Lower leg skin (tissue), 4 donors: ENCODE measurements around the gene RALGPS2. TPM values are rescaled to one million over a fixed set of nuclear protein-coding genes. Genes with fewer than 3 reads are reported as not detected.

ENCODE experiments used
- DNase-seq, 2 donors: peaks; one replicate each; pipeline ENCODE4 v3.0.0-alpha.2; 2019; ENCODE audit warnings: low spot score in 2 of 2
- H3K4me3 ChIP-seq: fragments of 200-600 bp; sonication (generic); 2 replicates; pipeline ENCODE4 v1.5.1; 2017; ENCODE audit warnings: mild to moderate bottlenecking, low read depth; ENCODE audit not compliant: poor library complexity, severe bottlenecking
- CTCF ChIP-seq, 3 donors: fragments of 450-650 bp; IDR thresholded peaks; one replicate each; pipeline ENCODE4 v1.5.1; 2016; ENCODE audit warnings: antibody characterized with exemption in 3 of 3, mild to moderate bottlenecking in 3 of 3, moderate library complexity in 2 of 3
- POLR2A ChIP-seq, 2 donors: fragments of 450-650 bp; IDR thresholded peaks; one replicate each; pipeline ENCODE4 v1.6.1; 2016 to 2017; ENCODE audit warnings: antibody characterized with exemption in 2 of 2, mild to moderate bottlenecking in 1 of 2, moderate library complexity in 1 of 2
- WGBS, 2 donors: methylation state at CpG; one replicate each; pipeline ENCODE4 v1.1.5; 2018; 5-methylcytosine and 5-hydroxymethylcytosine counted together
- intact Hi-C: fragments of 100-400 bp; cut with DNase I; formaldehyde crosslinking; loops from one replicate; pipeline ENCODE4 v1.15.0; 2023; ENCODE audit warnings: low total_unique reads
- total RNA-seq, 4 donors: library from RNA; depleted of rRNA; stranded (reverse); fragments of >200 nt; gene quantifications; one replicate each; pipeline ENCODE4 v1.1.0, GENCODE V29; 2016

Gene RALGPS2
- total RNA-seq, 4 donors from 2014 or later = 26.2 to 33.5 (median 31.7) TPM

DNA sequence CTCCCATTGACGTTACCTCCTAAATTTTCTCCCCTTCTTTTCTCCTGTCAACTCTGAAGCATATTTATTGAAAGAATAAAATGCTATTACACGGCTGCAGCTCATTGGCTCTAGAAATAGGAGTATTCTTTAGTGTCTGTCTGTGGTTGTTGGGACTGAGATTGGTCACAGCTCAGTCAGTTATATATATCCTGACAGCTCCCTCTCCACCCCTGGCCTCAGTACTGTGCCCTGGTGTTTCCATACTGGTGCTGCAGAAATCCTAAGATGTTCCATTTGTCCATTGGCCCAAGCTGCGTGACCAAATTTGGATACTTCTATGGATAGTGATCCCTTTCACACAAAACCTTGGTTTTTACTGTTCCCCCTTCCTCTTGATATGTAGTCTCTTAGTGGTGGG is 67.3 kb downstream of the RALGPS2 start:
- no peak for DNase-seq
- intact Hi-C loops = no loop called here
- WGBS, 2 donors = 87 to 91% methylated on average over 3 of the region's 3 CpGs
- TF ChIP-seq CTCF (IDR thresholded peaks at IDR 0.05) = no peak
- TF ChIP-seq POLR2A (IDR thresholded peaks at IDR 0.05) = no peak
- no peak overlapping the region for H3K4me3 ChIP-seq

GRCh38 chr1:178796013-178796412 is 71.0 kb downstream of the RALGPS2 start:
- no peak overlapping the region for H3K4me3 ChIP-seq
- intact Hi-C loops = no loop called here
- 92 to 95% methylated on average over 3 of the region's 3 CpGs for WGBS, 2 donors
- no peak for DNase-seq
- no peak for TF ChIP-seq CTCF (IDR thresholded peaks at IDR 0.05)
- no peak for TF ChIP-seq POLR2A (IDR thresholded peaks at IDR 0.05)

- WGBS, 2 donors = 94 to 96% methylated on average over 2 of the region's 2 CpGs
- TF ChIP-seq CTCF (IDR thresholded peaks at IDR 0.05) (no peak), POLR2A (IDR thresholded peaks at IDR 0.05) (no peak)
- no peak overlapping the region for H3K4me3 ChIP-seq
- DNase-seq = no peak
- intact Hi-C loops = no loop called here
These were observed 72.5 kb downstream of the RALGPS2 start for GRCh38 chr1:178797590-178797989.

- intact Hi-C loops = no loop called here
- WGBS, 2 donors = 91 to 94% methylated on average over 6 of the region's 6 CpGs
- no peak for TF ChIP-seq CTCF (IDR thresholded peaks at IDR 0.05)
- no peak for TF ChIP-seq POLR2A (IDR thresholded peaks at IDR 0.05)
These were observed 73.3 kb downstream of the RALGPS2 start for GRCh38 chr1:178798232-178798861.

GRCh38 chr1:178802873-178803272 is 77.8 kb downstream of the RALGPS2 start:
- intact Hi-C loops = no loop called here

More at GRCh38 chr1:178798232-178798861, 73.3 kb downstream of the RALGPS2 start:
- DNase-seq = no peak
- no peak overlapping the region for H3K4me3 ChIP-seq

More at GRCh38 chr1:178802873-178803272, 77.8 kb downstream of the RALGPS2 start:
- H3K4me3 ChIP-seq = no peak overlapping the region
- WGBS, 2 donors = 92% methylated on average over 3 of the region's 3 CpGs
- DNase-seq = no peak
- TF ChIP-seq CTCF (IDR thresholded peaks at IDR 0.05) (no peak), POLR2A (IDR thresholded peaks at IDR 0.05) (no peak)
